GM19099 (cell line): Measurements from ENCODE around the gene SMC3.

Experiments used
- POLR2A ChIP-seq: IDR thresholded peaks from 3 replicates; pipeline ENCODE4 v1.6.1; 2011; ENCODE audit warnings: low read depth; ENCODE audit not compliant: insufficient read length; ENCODE audit errors: extremely low read depth

The SMC3 gene

GRCh38 chr10:110648692-110649346 is 81.3 kb downstream of the SMC3 start:
- TF ChIP-seq POLR2A, result no peak

GRCh38 chr10:110649347-110650264 is 82.1 kb downstream of the SMC3 start:
- TF ChIP-seq POLR2A, result no peak

- TF ChIP-seq POLR2A, result no peak
Observed at GRCh38 chr10:110650265-110650668, 82.8 kb downstream of the SMC3 start.

- TF ChIP-seq POLR2A, result no peak
Observed at GRCh38 chr10:110651044-110651958, 83.8 kb downstream of the SMC3 start.

GRCh38 chr10:110652475-110653118 is 85.1 kb downstream of the SMC3 start:
- no peak for TF ChIP-seq POLR2A
